Non-pigmented ciliary epithelial cell (primary cell): ENCODE results near the gene LORICRIN.

Experiments used
- DNase-seq: peaks from one replicate; pipeline ENCODE4 v3.0.0-alpha.2; 2010; ENCODE audit warnings: low read depth

The LORICRIN gene

GRCh38 chr1:153306303-153307220 lies 47.1 kb downstream of the LORICRIN start:
- no peak for DNase-seq

GRCh38 chr1:153307221-153307600 lies 47.7 kb downstream of the LORICRIN start:
- DNase-seq = no peak

GRCh38 chr1:153308540-153308939 lies 49.1 kb downstream of the LORICRIN start:
- DNase-seq = no peak

- DNase-seq = no peak
Measured at GRCh38 chr1:153309441-153309840, 50.0 kb downstream of the LORICRIN start.

- no peak for DNase-seq
Measured at GRCh38 chr1:153310526-153310925, 51.0 kb downstream of the LORICRIN start.
